ENCODE measurements around the gene KCNJ18. TPM values are rescaled to one million over a fixed set of nuclear protein-coding genes. Genes with fewer than 3 reads are reported as not detected.
"Not testable (repeated sequence)": the region's sequence is repeated elsewhere in the genome, so short reads cannot be mapped to it uniquely, and the experiment has no call there.

The KCNJ18 gene
- total and polyA plus RNA-seq, 8 donors = not detected

GRCh38 chr17:21688293-21688949 is 3.9 kb upstream of the KCNJ18 start:
- no peak for TF ChIP-seq CTCF (IDR thresholded peaks at IDR 0.05)
- 53 to 64% methylated on average over 11 of the region's 11 CpGs for WGBS, 2 donors
- Histone ChIP-seq H3K9me3 (no peaks in the 10 kb centered on the region), H3K4me1 (no peaks in the 10 kb centered on the region), H3K36me3 (no peaks in the 10 kb centered on the region), H3K27me3 (no peaks in the 10 kb centered on the region), H3K27ac (no peak overlapping the region), H3K4me3 (no peak overlapping the region)
- no peak for FAIRE-seq
- ATAC-seq = no peak
- peak in 1 of 6 donors; percentile 52 for DNase-seq
- intact Hi-C loops (cut with DNase I) = loop anchor here in 1 of 3 donors (5.0 kb wide), 1 partner anchor 286 kb away; no protein-coding TSS in a partner anchor

GRCh38 chr17:21689604-21690003 is 2.7 kb upstream of the KCNJ18 start:
- no peak for FAIRE-seq
- H3K4me1 ChIP-seq = no peaks in the 10 kb centered on the region

GRCh38 chr17:21690811-21691210 is 1.5 kb upstream of the KCNJ18 start:
- intact Hi-C loops (cut with DNase I); DNase-seq; FAIRE-seq; H3K27ac ChIP-seq; H3K36me3 ChIP-seq; H3K4me1 ChIP-seq; ATAC-seq; H3K9me3 ChIP-seq; H3K4me3 ChIP-seq; H3K27me3 ChIP-seq: not testable (repeated sequence)
- WGBS, 2 donors = 46 to 50% methylated on average over 2 of the region's 2 CpGs

More at GRCh38 chr17:21689604-21690003, 2.7 kb upstream of the KCNJ18 start:
- 74 to 80% methylated on average over 7 of the region's 7 CpGs for WGBS, 2 donors
- TF ChIP-seq CTCF (IDR thresholded peaks at IDR 0.05) = no peak
- ATAC-seq (peak in 2 of 4 donors; percentile 30 to 70), DNase-seq (no peak)
- Histone ChIP-seq H3K27me3 (no peaks in the 10 kb centered on the region), H3K4me3 (no peak overlapping the region), H3K9me3 (no peaks in the 10 kb centered on the region), H3K27ac (no peak overlapping the region), H3K36me3 (no peaks in the 10 kb centered on the region)
- intact Hi-C loops (cut with DNase I) = loop anchor here in 1 of 3 donors (5.0 kb wide), 1 partner anchor 287 kb away; no protein-coding TSS in a partner anchor

- DNase-seq = peak in 1 of 6 donors; percentile 17
- intact Hi-C loops (cut with DNase I); ATAC-seq; H3K36me3 ChIP-seq; H3K9me3 ChIP-seq; FAIRE-seq; H3K4me3 ChIP-seq; H3K27ac ChIP-seq; H3K4me1 ChIP-seq; H3K27me3 ChIP-seq: not testable (repeated sequence)
- WGBS, 2 donors = 67 to 76% methylated on average over 5 to 6 of the region's 6 CpGs
Observed at GRCh38 chr17:21691481-21691880, 842 bp upstream of the KCNJ18 start.

GRCh38 chr17:21692704-21693065 is 362 bp downstream of the KCNJ18 start:
- intact Hi-C loops (cut with DNase I); FAIRE-seq; H3K27ac ChIP-seq; H3K4me3 ChIP-seq; H3K27me3 ChIP-seq; H3K36me3 ChIP-seq; ATAC-seq; H3K9me3 ChIP-seq; H3K4me1 ChIP-seq: not testable (repeated sequence)
- WGBS, 2 donors = 56 to 59% methylated on average over 11 to 12 of the region's 12 CpGs
- DNase-seq = peak in 1 of 6 donors; percentile 50

GRCh38 chr17:21693391-21693796 is 1.1 kb downstream of the KCNJ18 start:
- WGBS, 2 donors = 38 to 61% methylated on average over 6 of the region's 6 CpGs
- intact Hi-C loops (cut with DNase I) = not testable (repeated sequence)

GRCh38 chr17:21693937-21694336 is 1.6 kb downstream of the KCNJ18 start:
- FAIRE-seq; H3K4me1 ChIP-seq; H3K36me3 ChIP-seq; H3K27me3 ChIP-seq; H3K4me3 ChIP-seq; ATAC-seq; intact Hi-C loops (cut with DNase I); H3K27ac ChIP-seq; H3K9me3 ChIP-seq: not testable (repeated sequence)
- WGBS, 2 donors = 63 to 67% methylated on average over 3 of the region's 4 CpGs
- DNase-seq = peak in 2 of 6 donors; percentile 21

More at GRCh38 chr17:21693391-21693796, 1.1 kb downstream of the KCNJ18 start:
- H3K36me3 ChIP-seq, H3K4me3 ChIP-seq, H3K9me3 ChIP-seq, FAIRE-seq, H3K27ac ChIP-seq, ATAC-seq, H3K27me3 ChIP-seq, H3K4me1 ChIP-seq: not testable (repeated sequence)
- peak in 2 of 6 donors; percentile 23 to 54 for DNase-seq

GRCh38 chr17:21696227-21696626 is 3.9 kb downstream of the KCNJ18 start:
- H3K27me3 ChIP-seq; ATAC-seq; H3K36me3 ChIP-seq; H3K27ac ChIP-seq; H3K9me3 ChIP-seq; intact Hi-C loops (cut with DNase I); DNase-seq; H3K4me3 ChIP-seq; FAIRE-seq; H3K4me1 ChIP-seq: not testable (repeated sequence)
- WGBS, 2 donors = 46 to 68% methylated on average over 1 to 2 of the region's 3 CpGs

GRCh38 chr17:21696842-21697507 is 4.7 kb downstream of the KCNJ18 start:
- H3K4me3 ChIP-seq; H3K27ac ChIP-seq; intact Hi-C loops (cut with DNase I); H3K4me1 ChIP-seq; H3K27me3 ChIP-seq; H3K36me3 ChIP-seq; ATAC-seq; FAIRE-seq; H3K9me3 ChIP-seq: not testable (repeated sequence)
- whole genome bisulfite sequencing, 2 donors = 53 to 57% methylated on average over 6 to 7 of the region's 7 CpGs
- peak in 1 of 6 donors; percentile 26 for DNase-seq

GRCh38 chr17:21697508-21697860 is 5.2 kb downstream of the KCNJ18 start:
- FAIRE-seq; intact Hi-C loops (cut with DNase I); H3K9me3 ChIP-seq; H3K27ac ChIP-seq; ATAC-seq; H3K4me3 ChIP-seq; H3K36me3 ChIP-seq; H3K27me3 ChIP-seq; H3K4me1 ChIP-seq: not testable (repeated sequence)
- peak in 1 of 6 donors; percentile 35 for DNase-seq
- 24 to 29% methylated on average over 1 of the region's 1 CpG for WGBS, 2 donors

Data from pancreas (tissue), 10 donors.